SK-N-SH (cell line): Measurements from ENCODE around the gene CGB8. TPM values are rescaled to one million over a fixed set of nuclear protein-coding genes. Genes with fewer than 3 reads are reported as not detected.
"Not testable (repeated sequence)": the region's sequence is repeated elsewhere in the genome, so short reads cannot be mapped to it uniquely, and the experiment has no call there.

Experiments used
- CTCF ChIA-PET: fragments of 300-600, 350-600 bp; formaldehyde crosslinking; extraction: SDS; loops from one replicate; lab custom pipeline; 2021; lab: Yijun Ruan, JAX
- POLR2A ChIA-PET: fragments of 350-600 bp; sonication (Branson Sonifier 250); formaldehyde crosslinking; extraction: SDS; loops from one replicate; lab custom pipeline; 2020; ENCODE audit warnings: antibody characterized with exemption, inconsistent platforms; lab: Yijun Ruan, JAX
- DNase-seq: peaks from one replicate; pipeline ENCODE4 v3.0.0; 2012
- H2AFZ ChIP-seq: fragments of 200-600 bp; sonication (generic); 2 replicates; pipeline ENCODE4 v1.8.1; 2016; ENCODE audit warnings: antibody characterized with exemption, mild to moderate bottlenecking, low read depth
- H3F3A ChIP-seq: fragments of 200-600 bp; sonication (generic); replicated peaks from 2 replicates; pipeline ENCODE3; 2016; ENCODE audit warnings: antibody characterized with exemption, mild to moderate bottlenecking; ENCODE audit not compliant: insufficient read depth
- H3K27ac ChIP-seq, 2 experiments: fragments of 200-500 bp in 1 of 2; fragments of 200-600 bp in 1 of 2; sonication (Bioruptor generic) in 1 of 2; sonication (generic), shearing (Covaris generic) in 1 of 2; 2 replicates each; pipeline versions ENCODE4 v1.5.1 to v1.6.1; 2014 to 2016; ENCODE audit warnings: low read depth in 2 of 2, inconsistent platforms in 1 of 2, low read length in 1 of 2, mild to moderate bottlenecking in 1 of 2, mixed read lengths in 1 of 2
- H3K27me3 ChIP-seq: fragments of 200-600 bp; sonication (generic), shearing (Covaris generic); 2 replicates; pipeline ENCODE4 v1.6.1; 2016; ENCODE audit warnings: mixed run types; ENCODE audit not compliant: insufficient read depth
- H3K36me3 ChIP-seq, 2 experiments: fragments of 200-500 bp in 1 of 2; fragments of 200-600 bp in 1 of 2; sonication (Bioruptor generic) in 1 of 2; sonication (generic) in 1 of 2; replicated peaks in 1 of 2; 2 replicates each; pipeline versions ENCODE3 to v1.5.1; 2014 to 2016; ENCODE audit warnings: low read length in 1 of 2, mild to moderate bottlenecking in 1 of 2; ENCODE audit not compliant: insufficient read depth in 2 of 2, control insufficient read depth in 1 of 2
- H3K4me1 ChIP-seq, 2 experiments: fragments of 200-500 bp in 1 of 2; fragments of 200-600 bp in 1 of 2; sonication (Bioruptor generic) in 1 of 2; sonication (generic), shearing (Covaris generic) in 1 of 2; 2 replicates each; pipeline versions ENCODE4 v1.5.1 to v1.6.1; 2014 to 2016; ENCODE audit warnings: low read depth in 1 of 2, low read length in 1 of 2, mixed run types in 1 of 2; ENCODE audit not compliant: insufficient read depth in 2 of 2, control insufficient read depth in 1 of 2
- H3K4me2 ChIP-seq: fragments of 200-600 bp; sonication (generic), shearing (Covaris generic); 2 replicates; pipeline ENCODE4 v1.6.1; 2017; ENCODE audit warnings: mixed run types
- H3K4me3 ChIP-seq, 2 experiments: fragments of 200-500 bp in 1 of 2; fragments of 200-600 bp in 1 of 2; sonication (Bioruptor generic) in 1 of 2; sonication (generic), shearing (Covaris generic) in 1 of 2; 2 replicates each; pipeline versions ENCODE4 v1.5.1 to v1.8.1; 2014 to 2016; ENCODE audit warnings: low read depth in 2 of 2, inconsistent platforms in 1 of 2, low read length in 1 of 2, mild to moderate bottlenecking in 1 of 2, mixed read lengths in 1 of 2, moderate library complexity in 1 of 2
- H3K79me2 ChIP-seq: fragments of 200-600 bp; sonication (generic); 2 replicates; pipeline ENCODE4 v1.8.1; 2017; ENCODE audit warnings: mild to moderate bottlenecking; ENCODE audit not compliant: insufficient read depth
- H3K9ac ChIP-seq: fragments of 200-600 bp; sonication (generic); 2 replicates; pipeline ENCODE4 v1.6.1; 2017; ENCODE audit warnings: mixed run types
- H3K9me2 ChIP-seq: fragments of 200-600 bp; sonication (generic); 2 replicates; pipeline ENCODE4 v1.6.1; 2017; ENCODE audit warnings: mixed run types
- H3K9me3 ChIP-seq: fragments of 200-600 bp; sonication (generic); 2 replicates; pipeline ENCODE4 v1.6.1; 2017; ENCODE audit warnings: mixed run types, mild to moderate bottlenecking, moderate library complexity
- H4K20me1 ChIP-seq: fragments of 200-600 bp; sonication (generic); 2 replicates; pipeline ENCODE4 v1.6.1; 2017; ENCODE audit warnings: mild to moderate bottlenecking, mixed run types; ENCODE audit not compliant: insufficient read depth
- CTCF ChIP-seq: fragments of 200-600 bp; sonication (generic); IDR thresholded peaks from 2 replicates; pipeline ENCODE4 v1.6.1; 2017; ENCODE audit warnings: antibody characterized with exemption, mild to moderate bottlenecking, moderate library complexity
- EP300 ChIP-seq, 2 experiments: IDR thresholded peaks; 2 replicates each; pipeline versions ENCODE4 v1.4.0 to v1.6.1; 2012; ENCODE audit warnings: borderline replicate concordance in 1 of 2, low read depth in 1 of 2, low read length in 1 of 2
- RAD21 ChIP-seq: IDR thresholded peaks from 2 replicates; pipeline ENCODE4 v1.6.1; 2012; ENCODE audit warnings: mild to moderate bottlenecking, low read length
- RFX5 ChIP-seq: IDR thresholded peaks from 2 replicates; pipeline ENCODE4 v1.6.1; 2012; ENCODE audit warnings: mild to moderate bottlenecking, improper control_type of control experiment, low read length
- SMC3 ChIP-seq: IDR thresholded peaks from 2 replicates; pipeline ENCODE4 v1.6.1; 2012; ENCODE audit warnings: low read depth, low read length, improper control_type of control experiment
- WGBS: methylation state at CpG from one replicate; pipeline ENCODE4 v1.1.6; 2017; ENCODE audit warnings: low lambda C conversion rate; 5-methylcytosine and 5-hydroxymethylcytosine counted together
- polyA plus RNA-seq, 3 experiments: library from polyadenylated mRNA; depleted of rRNA; stranded (reverse); fragments of >200 nt; gene quantifications; 2 replicates each; pipeline ENCODE4 v1.2.3, GENCODE V29; 2012

CGB8 gene
- 0.13 TPM in 1 of 2 replicates, not detected in the other for polyA plus RNA-seq (2012; rRNA removed)
- not detected in 2 replicates for polyA plus RNA-seq (2012; cell fraction: cytosol; rRNA removed)
- 0.23 and 0.29 TPM in 2 replicates for polyA plus RNA-seq (2012; cell fraction: nucleus; rRNA removed)

- CTCF ChIA-PET, DNase-seq, H3K36me3 ChIP-seq: not testable (repeated sequence)
These were observed at the start of gene CGB8 for GRCh38 chr19:49049011-49049410. TSS of gene CGB8 (minus strand) at chr19:49049111. CDS start at chr19:49048739, 372 bp downstream.

GRCh38 chr19:49097453-49098288 is 48.8 kb upstream of the CGB8 start:
- no peaks in the 10 kb centered on the region for H3K4me1 ChIP-seq
- ChIA-PET CTCF (interaction anchor here (0.6 to 7.5 kb wide), 57 partner anchors 9 to 334 kb away, joined by 3 to 87 read pairs (median 6); partner anchors contain the start of genes CGB7, GFY, GYS1 and HRC), POLR2A (interaction anchor here (0.7 to 1.1 kb wide), 4 partner anchors 9 to 101 kb away, joined by 3 to 4 read pairs (median 4); no protein-coding TSS in a partner anchor)
- no peak overlapping the region for H3K9ac ChIP-seq
- no peak overlapping the region for H3K4me2 ChIP-seq
- peaks cover 75% of the 10 kb centered on the region for H3K79me2 ChIP-seq
- no peak for TF ChIP-seq RFX5
- TF ChIP-seq RAD21: peak; percentile 83
- peak; percentile 64 for TF ChIP-seq SMC3
- TF ChIP-seq EP300 (IDR thresholded peaks at IDR 0.05; ENCODE audit: borderline replicate concordance in 1 of 2, low read depth in 1 of 2, low read length in 1 of 2): no peak
- TF ChIP-seq CTCF: peak; percentile 99
- H3K27me3 ChIP-seq: no peaks in the 10 kb centered on the region
- peak overlapping the region in 1 of 2 experiments; percentile 22; a peak in 1 of 4 replicates for H3K27ac ChIP-seq
- WGBS: 50% methylated on average over 7 of the region's 8 CpGs
- H3F3A ChIP-seq: peaks cover 28% of the 10 kb centered on the region
- peaks cover 55 to 64% of the 10 kb centered on the region in 2 experiments for H3K36me3 ChIP-seq
- H3K9me3 ChIP-seq: no peaks in the 10 kb centered on the region
- H4K20me1 ChIP-seq: peaks cover 76% of the 10 kb centered on the region
- peak; percentile 87 for DNase-seq
- peak overlapping the region in 1 of 2 experiments; percentile 45; a peak in 1 of 4 replicates for H3K4me3 ChIP-seq
- H3K9me2 ChIP-seq: no peaks in the 10 kb centered on the region
- H2AFZ ChIP-seq: no peak overlapping the region

More at GRCh38 chr19:49049011-49049410, at the start of gene CGB8:
- 70% methylated on average over 2 of the region's 12 CpGs for WGBS
- H3K4me2 ChIP-seq, H3K4me1 ChIP-seq, H2AFZ ChIP-seq, H3K4me3 ChIP-seq, H3K9ac ChIP-seq, H3K27ac ChIP-seq, H3K9me3 ChIP-seq, H3K9me2 ChIP-seq, H3F3A ChIP-seq, H3K27me3 ChIP-seq, H3K79me2 ChIP-seq, POLR2A ChIA-PET, H4K20me1 ChIP-seq: not testable (repeated sequence)
